ENCODE results near the gene COX7B2.

COX7B2 gene

GRCh38 chr4:46830971-46831454 is 78.0 kb downstream of the COX7B2 start:
- H4K20me1 ChIP-seq (ENCODE audit: insufficient read depth, low read length): no peaks in the 10 kb centered on the region
- H3K9ac ChIP-seq (ENCODE audit: low read length): no peak overlapping the region
- no peaks in the 10 kb centered on the region for H3K9me3 ChIP-seq (ENCODE audit: insufficient read depth, low read length)
- TF ChIP-seq CTCF (IDR thresholded peaks at IDR 0.05; ENCODE audit: low read depth, low read length) (no peak), EZH2phosphoT487 (IDR thresholded peaks at IDR 0.05; ENCODE audit: low read depth) (no peak)
- H3K79me2 ChIP-seq (ENCODE audit: low read length): no peaks in the 10 kb centered on the region
- no peaks in the 10 kb centered on the region for H3K36me3 ChIP-seq (replicated peaks; ENCODE audit: low read depth, low read length)
- no peak overlapping the region for H2AFZ ChIP-seq (ENCODE audit: low read depth, low read length)
- no peaks in the 10 kb centered on the region for H3K4me1 ChIP-seq (ENCODE audit: low read length)
- no peak overlapping the region for H3K4me3 ChIP-seq (ENCODE audit: low read length)
- H3K4me2 ChIP-seq (ENCODE audit: low read length): no peak overlapping the region
- no peaks in the 10 kb centered on the region for H3K27me3 ChIP-seq (ENCODE audit: low read depth, low read length)
- H3K27ac ChIP-seq (ENCODE audit: low read length): no peak overlapping the region

- Histone ChIP-seq H3K4me1 (ENCODE audit: low read length) (no peaks in the 10 kb centered on the region), H3K27me3 (ENCODE audit: low read depth, low read length) (no peaks in the 10 kb centered on the region)
Measured at GRCh38 chr4:46820154-46820553, 88.9 kb downstream of the COX7B2 start.

GRCh38 chr4:46819095-46819494 is 90.0 kb downstream of the COX7B2 start:
- Histone ChIP-seq H4K20me1 (ENCODE audit: insufficient read depth, low read length) (no peaks in the 10 kb centered on the region), H3K4me2 (ENCODE audit: low read length) (no peak overlapping the region), H3K27me3 (ENCODE audit: low read depth, low read length) (no peaks in the 10 kb centered on the region), H2AFZ (ENCODE audit: low read depth, low read length) (no peak overlapping the region), H3K4me3 (ENCODE audit: low read length) (no peak overlapping the region), H3K27ac (ENCODE audit: low read length) (no peak overlapping the region), H3K4me1 (ENCODE audit: low read length) (no peaks in the 10 kb centered on the region), H3K9ac (ENCODE audit: low read length) (no peak overlapping the region), H3K79me2 (ENCODE audit: low read length) (no peaks in the 10 kb centered on the region), H3K36me3 (replicated peaks; ENCODE audit: low read depth, low read length) (no peaks in the 10 kb centered on the region), H3K9me3 (ENCODE audit: insufficient read depth, low read length) (no peaks in the 10 kb centered on the region)
- no peak for TF ChIP-seq CTCF (IDR thresholded peaks at IDR 0.05; ENCODE audit: low read depth, low read length)
- no peak for TF ChIP-seq EZH2phosphoT487 (IDR thresholded peaks at IDR 0.05; ENCODE audit: low read depth)

More at GRCh38 chr4:46820154-46820553, 88.9 kb downstream of the COX7B2 start:
- Histone ChIP-seq H3K9me3 (ENCODE audit: insufficient read depth, low read length) (no peaks in the 10 kb centered on the region), H2AFZ (ENCODE audit: low read depth, low read length) (no peak overlapping the region), H3K4me2 (ENCODE audit: low read length) (no peak overlapping the region), H4K20me1 (ENCODE audit: insufficient read depth, low read length) (no peaks in the 10 kb centered on the region), H3K4me3 (ENCODE audit: low read length) (no peak overlapping the region), H3K27ac (ENCODE audit: low read length) (no peak overlapping the region), H3K9ac (ENCODE audit: low read length) (no peak overlapping the region), H3K36me3 (replicated peaks; ENCODE audit: low read depth, low read length) (no peaks in the 10 kb centered on the region), H3K79me2 (ENCODE audit: low read length) (no peaks in the 10 kb centered on the region)
- TF ChIP-seq EZH2phosphoT487 (IDR thresholded peaks at IDR 0.05; ENCODE audit: low read depth): no peak
- TF ChIP-seq CTCF (IDR thresholded peaks at IDR 0.05; ENCODE audit: low read depth, low read length): no peak

- no peaks in the 10 kb centered on the region for H4K20me1 ChIP-seq (ENCODE audit: insufficient read depth, low read length)
- no peaks in the 10 kb centered on the region for H3K4me1 ChIP-seq (ENCODE audit: low read length)
- no peak overlapping the region for H3K4me3 ChIP-seq (ENCODE audit: low read length)
- TF ChIP-seq EZH2phosphoT487 (IDR thresholded peaks at IDR 0.05; ENCODE audit: low read depth): no peak
- no peak for TF ChIP-seq CTCF (IDR thresholded peaks at IDR 0.05; ENCODE audit: low read depth, low read length)
- H3K9ac ChIP-seq (ENCODE audit: low read length): no peak overlapping the region
- no peaks in the 10 kb centered on the region for H3K9me3 ChIP-seq (ENCODE audit: insufficient read depth, low read length)
- no peak overlapping the region for H2AFZ ChIP-seq (ENCODE audit: low read depth, low read length)
- H3K36me3 ChIP-seq (replicated peaks; ENCODE audit: low read depth, low read length): no peaks in the 10 kb centered on the region
- H3K79me2 ChIP-seq (ENCODE audit: low read length): no peaks in the 10 kb centered on the region
- no peak overlapping the region for H3K4me2 ChIP-seq (ENCODE audit: low read length)
- H3K27ac ChIP-seq (ENCODE audit: low read length): no peak overlapping the region
- no peaks in the 10 kb centered on the region for H3K27me3 ChIP-seq (ENCODE audit: low read depth, low read length)
Measured at GRCh38 chr4:46818604-46819003, 90.4 kb downstream of the COX7B2 start.

Measured in OCI-LY3 (cell line).